Mucosa of gallbladder (tissue), 1 donor: ENCODE results near the gene KIAA2012. TPM values are rescaled to one million over a fixed set of nuclear protein-coding genes. Genes with fewer than 3 reads are reported as not detected.

Source experiments
- DNase-seq: peaks from one replicate; pipeline ENCODE4 v3.0.0-alpha.2; 2020; ENCODE audit warnings: low spot score
- total RNA-seq: library from RNA; stranded (reverse); gene quantifications from one replicate; pipeline ENCODE4 v1.2.1, GENCODE V29; 2021
- donor health status: DM: no; HTN: no; CAD: no.

KIAA2012 gene
- total RNA-seq: not detected

DNA sequence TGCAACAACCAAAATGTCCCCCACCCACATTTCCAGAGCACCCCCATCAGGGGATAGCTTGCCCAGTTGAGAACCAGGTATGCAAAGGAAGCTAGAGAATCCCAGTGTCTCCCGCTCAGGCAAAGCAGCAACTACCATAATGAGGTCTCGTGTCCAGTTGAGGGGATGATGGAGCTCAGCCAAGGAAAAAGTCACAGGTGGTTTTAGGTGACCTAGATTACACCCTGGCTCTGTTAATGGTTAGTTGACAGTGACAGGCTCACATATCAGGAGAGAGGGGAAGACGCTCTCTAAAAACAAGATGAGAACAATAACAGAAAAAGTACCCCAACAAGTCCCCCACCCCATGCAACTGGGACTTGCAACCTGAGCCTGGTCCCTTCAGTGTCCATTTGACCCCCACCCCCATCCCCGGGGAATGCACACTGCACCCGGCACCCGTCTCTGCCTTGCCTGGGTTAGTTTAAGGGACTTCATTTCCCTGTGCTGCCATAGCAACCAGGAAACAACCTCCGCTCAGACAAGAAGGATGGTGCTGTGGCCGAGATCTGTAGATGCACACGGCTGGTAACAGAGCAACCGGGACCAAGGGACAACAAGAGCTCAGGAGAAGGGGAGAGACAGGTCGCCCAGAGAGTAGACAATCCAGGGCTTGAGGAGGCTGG, at the start of gene KIAA2012:
Gene KIAA2012 (plus strand): TSS at position 519 of the 665 bp plus-strand sequence. CDS start 373 bp downstream, outside the sequence.
- DNase-seq: no peak

DNA sequence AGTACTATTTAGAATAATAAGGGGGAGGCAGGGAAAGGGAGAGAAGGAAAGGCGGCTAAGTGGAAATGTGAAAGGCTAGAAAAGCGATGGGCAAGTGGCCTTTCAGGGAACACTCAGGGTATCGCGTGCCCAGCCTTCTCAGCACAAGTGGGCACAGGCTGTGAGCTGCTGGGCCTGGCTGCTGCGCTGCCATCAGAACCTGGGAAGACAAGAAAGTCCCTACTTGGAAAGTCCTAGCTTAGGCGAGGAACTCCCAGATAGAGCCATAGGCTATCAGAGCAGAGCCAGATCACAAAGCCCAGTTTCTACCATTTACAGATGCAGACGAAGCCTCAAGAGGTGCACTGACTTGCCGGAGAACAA, 49.2 kb upstream of the KIAA2012 start:
- no peak for DNase-seq

DNA sequence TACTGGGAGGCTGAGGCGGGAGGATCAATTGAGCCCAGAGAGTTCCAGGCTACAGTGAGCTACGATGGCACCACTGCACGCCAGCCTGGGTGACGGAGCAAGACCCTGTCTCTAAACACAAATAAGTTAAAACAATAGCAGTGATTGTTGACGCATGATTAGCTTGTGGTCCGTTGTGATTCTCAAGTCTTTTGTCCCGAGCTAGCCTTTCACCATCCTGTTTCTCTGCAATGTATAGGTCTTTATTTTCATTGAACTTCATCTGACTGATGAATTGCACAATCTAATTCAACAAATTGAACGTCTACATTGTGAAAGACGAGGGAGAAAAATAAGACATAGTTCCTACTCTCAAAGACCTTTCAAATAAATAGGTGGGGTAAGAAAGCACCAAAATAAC, 48.2 kb upstream of the KIAA2012 start:
- DNase-seq: no peak

DNA sequence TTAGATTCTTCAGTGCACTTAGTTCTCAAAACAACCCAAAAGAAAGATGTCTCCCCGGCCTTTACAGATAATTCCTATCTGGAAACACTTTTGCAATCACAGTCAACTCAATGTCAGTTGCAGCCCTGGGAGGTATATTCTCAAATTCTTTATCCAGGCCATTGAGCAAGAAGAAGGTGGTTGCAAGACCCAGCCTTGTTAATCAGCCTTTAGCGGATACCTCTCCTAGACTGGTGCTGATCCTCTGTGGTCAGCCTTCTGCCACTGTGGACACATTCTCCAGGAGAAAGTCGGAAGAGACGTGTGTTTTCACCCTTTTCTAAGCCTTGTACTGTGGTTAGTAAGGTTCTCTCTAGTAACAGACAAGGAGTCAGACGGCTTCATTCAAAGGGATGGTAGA, 47.2 kb upstream of the KIAA2012 start:
- no peak for DNase-seq

DNA sequence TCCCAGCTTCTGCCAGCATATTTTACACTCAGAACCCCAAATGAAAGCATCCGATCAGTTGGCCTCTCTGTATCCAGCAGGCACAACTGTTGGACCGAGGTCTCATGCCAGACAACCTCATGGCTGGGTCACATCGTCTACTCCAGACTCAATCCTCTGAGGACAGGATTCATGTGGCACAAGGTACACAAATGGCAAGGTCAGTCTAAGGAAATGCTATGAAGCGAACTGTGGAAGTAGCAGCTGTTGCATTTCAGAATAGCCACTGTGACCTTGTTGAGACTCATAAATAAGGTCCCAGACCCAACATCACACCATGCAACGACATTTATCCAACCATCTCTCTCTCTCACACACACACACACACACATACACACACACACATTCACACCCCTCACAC, 46.5 kb upstream of the KIAA2012 start:
- DNase-seq: no peak

DNA sequence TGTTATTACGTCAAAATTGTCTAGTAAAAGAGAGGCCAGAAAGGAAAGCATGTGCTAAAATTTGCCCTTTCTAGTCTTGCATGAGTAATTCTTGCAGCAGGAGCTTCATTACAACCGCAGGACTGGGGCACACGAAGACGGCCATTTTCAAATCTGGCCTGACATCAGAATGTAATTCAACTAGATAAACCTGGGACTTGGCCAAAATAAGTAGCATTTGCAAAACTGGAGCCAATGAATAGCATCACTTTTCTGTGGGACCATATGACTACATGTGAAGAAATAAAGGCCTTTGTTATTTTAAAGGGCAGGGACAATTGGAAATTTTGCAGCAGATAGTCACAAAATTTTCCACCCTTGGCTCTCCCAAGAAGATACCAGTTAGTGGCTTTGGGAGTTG, 42.4 kb upstream of the KIAA2012 start:
- no peak for DNase-seq

DNA sequence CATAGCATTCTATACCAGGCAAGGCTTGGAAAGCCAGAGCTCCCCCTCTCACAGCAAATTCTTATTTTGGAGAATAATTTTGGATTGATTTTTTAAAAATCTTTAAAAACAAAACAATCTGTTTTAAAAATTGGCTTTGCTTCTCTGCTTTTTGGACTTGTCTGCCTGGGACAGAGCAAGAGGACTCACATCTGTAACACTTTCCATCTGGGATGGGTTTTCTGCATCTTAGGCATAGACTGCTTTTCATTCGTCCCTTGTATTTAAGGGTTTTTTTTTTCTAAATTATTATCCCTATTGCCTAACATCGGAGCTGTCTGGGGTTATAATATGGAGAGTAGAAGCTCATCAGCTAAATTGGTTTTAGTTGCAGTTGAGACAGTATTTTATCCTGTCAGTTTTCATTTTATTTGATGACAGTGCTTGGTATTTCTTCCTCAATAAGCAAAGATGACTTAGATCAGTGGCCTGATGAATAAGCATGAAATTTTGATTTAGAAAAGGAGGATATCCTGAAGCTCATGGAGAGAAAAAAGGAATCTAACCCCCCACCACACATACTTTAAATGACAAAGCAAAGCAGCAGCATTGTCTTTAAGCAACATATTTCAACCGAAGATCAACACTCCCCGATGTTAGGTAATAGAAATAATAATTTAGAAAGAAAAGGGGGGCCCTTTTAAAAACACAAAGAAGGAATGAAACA, 41.7 kb upstream of the KIAA2012 start:
- no peak for DNase-seq

DNA sequence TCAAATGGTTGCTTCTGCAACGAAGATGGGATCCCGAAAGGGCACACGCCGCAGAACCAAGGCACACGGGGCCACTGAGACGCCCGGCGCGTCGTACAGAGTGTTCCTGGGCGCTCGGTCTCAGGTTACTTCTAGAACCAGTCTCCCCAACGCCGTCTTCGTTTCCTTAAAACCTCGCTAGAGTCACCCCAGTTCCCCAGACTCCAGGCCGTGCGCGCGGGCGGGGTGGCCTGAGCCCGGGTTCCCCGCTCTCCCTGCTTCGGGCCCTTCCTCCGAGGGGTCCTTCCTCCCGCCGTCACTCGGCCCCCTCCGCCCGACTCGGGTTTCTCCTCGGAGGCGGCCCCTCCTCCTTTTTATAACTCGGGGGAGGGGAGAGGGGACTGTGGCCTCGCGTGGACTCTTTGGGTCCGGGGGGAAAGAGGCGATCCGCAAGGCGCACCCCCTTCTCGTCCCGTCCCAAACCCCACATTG, 40.2 kb upstream of the KIAA2012 start:
- DNase-seq: peak; percentile 33

DNA sequence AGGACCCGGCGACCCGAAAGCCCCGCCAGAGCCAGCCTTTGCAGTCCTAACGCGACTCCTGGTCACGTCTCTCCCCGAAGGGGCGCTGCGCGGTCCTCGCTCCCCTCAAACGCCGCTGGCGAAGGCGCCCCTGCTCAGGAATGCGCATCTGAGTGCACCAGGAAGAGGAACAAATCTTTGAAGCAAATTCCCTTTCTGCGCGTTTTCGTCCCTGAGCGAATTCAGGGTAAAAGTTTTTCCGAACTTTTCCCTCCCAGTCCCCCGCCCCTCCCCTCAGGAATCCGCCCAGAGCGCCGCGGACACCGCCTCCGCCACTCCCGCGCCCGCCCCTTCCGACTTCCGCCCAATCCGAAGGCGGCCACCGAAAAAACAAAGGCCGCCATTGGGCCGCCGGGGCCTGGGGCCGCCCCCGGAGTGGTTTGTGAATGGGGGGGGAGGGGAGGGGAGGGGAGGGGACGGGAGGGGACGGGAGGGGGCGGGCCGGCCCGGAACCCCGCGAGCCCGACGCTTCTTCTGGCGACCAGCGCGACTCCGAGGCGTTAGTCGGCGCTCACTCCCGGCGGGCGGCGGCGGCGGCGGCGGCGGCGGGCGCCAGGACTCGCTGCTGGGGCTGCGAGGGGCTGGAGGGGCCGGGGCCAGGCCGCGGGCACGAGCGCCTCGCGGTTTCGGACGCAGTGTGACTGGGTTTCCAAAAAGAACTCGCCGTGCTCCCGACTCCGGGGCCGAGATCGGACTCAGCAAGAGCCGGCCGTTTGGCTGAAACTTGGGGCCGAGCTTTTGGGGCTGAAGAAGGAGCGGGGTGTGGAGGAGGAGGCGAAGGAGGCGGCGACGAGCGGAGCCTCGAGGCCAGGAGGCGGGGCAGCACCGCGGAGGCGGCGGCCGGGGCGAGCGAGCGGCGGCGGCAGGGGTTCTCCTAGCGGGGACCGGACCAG, 39.5 kb upstream of the KIAA2012 start, which contains the start of gene FZD7:
Gene FZD7 (plus strand): TSS at position 539 of the 932 bp plus-strand sequence. CDS start 793 bp downstream, outside the sequence.
- peak; percentile 93 for DNase-seq

DNA sequence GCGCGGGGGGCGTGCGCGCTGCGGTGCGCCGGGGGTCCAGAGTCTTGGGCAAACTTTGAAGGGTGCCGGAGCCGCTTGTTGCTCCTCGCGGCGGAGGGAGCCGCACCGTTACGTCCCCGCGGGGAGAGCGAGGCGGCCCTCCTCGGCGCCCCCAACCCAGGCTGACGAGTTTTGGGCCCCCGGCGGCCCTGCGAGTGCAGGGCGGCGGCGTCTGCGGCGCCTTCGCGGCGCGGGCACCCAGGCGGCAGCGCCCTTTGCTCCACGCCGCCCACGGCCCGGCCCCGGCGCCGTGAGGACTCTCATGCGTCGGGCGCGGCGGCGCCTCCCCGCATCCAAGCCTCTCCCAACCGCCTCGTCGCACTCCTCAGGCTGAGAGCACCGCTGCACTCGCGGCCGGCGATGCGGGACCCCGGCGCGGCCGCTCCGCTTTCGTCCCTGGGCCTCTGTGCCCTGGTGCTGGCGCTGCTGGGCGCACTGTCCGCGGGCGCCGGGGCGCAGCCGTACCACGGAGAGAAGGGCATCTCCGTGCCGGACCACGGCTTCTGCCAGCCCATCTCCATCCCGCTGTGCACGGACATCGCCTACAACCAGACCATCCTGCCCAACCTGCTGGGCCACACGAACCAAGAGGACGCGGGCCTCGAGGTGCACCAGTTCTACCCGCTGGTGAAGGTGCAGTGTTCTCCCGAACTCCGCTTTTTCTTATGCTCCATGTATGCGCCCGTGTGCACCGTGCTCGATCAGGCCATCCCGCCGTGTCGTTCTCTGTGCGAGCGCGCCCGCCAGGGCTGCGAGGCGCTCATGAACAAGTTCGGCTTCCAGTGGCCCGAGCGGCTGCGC, 38.6 kb upstream of the KIAA2012 start:
- no peak for DNase-seq

DNA sequence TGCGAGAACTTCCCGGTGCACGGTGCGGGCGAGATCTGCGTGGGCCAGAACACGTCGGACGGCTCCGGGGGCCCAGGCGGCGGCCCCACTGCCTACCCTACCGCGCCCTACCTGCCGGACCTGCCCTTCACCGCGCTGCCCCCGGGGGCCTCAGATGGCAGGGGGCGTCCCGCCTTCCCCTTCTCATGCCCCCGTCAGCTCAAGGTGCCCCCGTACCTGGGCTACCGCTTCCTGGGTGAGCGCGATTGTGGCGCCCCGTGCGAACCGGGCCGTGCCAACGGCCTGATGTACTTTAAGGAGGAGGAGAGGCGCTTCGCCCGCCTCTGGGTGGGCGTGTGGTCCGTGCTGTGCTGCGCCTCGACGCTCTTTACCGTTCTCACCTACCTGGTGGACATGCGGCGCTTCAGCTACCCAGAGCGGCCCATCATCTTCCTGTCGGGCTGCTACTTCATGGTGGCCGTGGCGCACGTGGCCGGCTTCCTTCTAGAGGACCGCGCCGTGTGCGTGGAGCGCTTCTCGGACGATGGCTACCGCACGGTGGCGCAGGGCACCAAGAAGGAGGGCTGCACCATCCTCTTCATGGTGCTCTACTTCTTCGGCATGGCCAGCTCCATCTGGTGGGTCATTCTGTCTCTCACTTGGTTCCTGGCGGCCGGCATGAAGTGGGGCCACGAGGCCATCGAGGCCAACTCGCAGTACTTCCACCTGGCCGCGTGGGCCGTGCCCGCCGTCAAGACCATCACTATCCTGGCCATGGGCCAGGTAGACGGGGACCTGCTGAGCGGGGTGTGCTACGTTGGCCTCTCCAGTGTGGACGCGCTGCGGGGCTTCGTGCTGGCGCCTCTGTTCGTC, 37.7 kb upstream of the KIAA2012 start:
- DNase-seq: peak; percentile 57

DNA sequence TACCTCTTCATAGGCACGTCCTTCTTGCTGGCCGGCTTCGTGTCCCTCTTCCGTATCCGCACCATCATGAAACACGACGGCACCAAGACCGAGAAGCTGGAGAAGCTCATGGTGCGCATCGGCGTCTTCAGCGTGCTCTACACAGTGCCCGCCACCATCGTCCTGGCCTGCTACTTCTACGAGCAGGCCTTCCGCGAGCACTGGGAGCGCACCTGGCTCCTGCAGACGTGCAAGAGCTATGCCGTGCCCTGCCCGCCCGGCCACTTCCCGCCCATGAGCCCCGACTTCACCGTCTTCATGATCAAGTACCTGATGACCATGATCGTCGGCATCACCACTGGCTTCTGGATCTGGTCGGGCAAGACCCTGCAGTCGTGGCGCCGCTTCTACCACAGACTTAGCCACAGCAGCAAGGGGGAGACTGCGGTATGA, 37.1 kb upstream of the KIAA2012 start:
- DNase-seq: no peak

DNA sequence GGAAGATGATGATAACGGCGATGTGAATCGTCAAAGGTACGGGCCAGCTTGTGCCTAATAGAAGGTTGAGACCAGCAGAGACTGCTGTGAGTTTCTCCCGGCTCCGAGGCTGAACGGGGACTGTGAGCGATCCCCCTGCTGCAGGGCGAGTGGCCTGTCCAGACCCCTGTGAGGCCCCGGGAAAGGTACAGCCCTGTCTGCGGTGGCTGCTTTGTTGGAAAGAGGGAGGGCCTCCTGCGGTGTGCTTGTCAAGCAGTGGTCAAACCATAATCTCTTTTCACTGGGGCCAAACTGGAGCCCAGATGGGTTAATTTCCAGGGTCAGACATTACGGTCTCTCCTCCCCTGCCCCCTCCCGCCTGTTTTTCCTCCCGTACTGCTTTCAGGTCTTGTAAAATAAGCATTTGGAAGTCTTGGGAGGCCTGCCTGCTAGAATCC, 36.4 kb upstream of the KIAA2012 start:
- DNase-seq: no peak

DNA sequence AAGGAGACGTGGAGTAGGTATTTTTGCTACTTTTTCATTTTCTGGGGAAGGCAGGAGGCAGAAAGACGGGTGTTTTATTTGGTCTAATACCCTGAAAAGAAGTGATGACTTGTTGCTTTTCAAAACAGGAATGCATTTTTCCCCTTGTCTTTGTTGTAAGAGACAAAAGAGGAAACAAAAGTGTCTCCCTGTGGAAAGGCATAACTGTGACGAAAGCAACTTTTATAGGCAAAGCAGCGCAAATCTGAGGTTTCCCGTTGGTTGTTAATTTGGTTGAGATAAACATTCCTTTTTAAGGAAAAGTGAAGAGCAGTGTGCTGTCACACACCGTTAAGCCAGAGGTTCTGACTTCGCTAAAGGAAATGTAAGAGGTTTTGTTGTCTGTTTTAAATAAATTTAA, 36.0 kb upstream of the KIAA2012 start:
- no peak for DNase-seq

DNA sequence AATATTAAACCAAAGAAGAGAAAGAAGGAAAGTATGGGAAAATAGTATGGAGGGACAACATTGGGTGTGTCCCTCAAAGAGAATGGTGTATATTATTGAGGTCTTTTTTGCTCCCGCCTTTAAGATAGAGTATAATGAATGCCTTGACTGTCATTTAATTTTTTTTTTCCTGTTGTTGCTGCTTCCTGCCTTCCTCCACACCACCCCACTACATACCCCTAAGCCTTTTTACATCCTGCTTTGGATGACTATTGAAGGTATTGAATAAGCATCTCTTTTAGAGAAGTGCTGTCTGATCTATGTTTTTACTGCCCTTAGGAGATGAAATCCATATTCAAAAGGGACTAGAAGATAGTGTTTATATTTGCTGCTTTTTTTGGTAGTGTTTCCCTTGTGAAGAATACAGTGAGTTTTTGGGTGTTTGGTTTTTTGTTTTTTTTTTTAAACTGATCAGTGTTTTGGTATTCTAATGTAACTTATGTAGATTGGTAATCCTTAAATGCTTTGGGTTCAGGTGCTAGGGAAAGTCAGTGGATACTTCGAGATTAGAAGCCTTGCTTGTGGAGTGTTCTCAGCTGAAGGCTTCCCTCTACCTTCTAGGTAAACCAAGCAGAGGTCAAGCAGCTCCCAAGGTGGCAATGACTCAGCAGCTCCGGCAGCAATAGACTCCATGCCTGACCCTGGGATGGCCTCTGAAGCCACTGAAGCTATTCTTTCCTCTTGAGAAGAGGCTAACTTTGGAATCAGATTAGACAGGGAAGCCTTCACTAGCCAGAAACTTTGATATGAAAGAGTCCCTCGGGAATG, 34.4 kb upstream of the KIAA2012 start:
- DNase-seq: peak; percentile 64

DNA sequence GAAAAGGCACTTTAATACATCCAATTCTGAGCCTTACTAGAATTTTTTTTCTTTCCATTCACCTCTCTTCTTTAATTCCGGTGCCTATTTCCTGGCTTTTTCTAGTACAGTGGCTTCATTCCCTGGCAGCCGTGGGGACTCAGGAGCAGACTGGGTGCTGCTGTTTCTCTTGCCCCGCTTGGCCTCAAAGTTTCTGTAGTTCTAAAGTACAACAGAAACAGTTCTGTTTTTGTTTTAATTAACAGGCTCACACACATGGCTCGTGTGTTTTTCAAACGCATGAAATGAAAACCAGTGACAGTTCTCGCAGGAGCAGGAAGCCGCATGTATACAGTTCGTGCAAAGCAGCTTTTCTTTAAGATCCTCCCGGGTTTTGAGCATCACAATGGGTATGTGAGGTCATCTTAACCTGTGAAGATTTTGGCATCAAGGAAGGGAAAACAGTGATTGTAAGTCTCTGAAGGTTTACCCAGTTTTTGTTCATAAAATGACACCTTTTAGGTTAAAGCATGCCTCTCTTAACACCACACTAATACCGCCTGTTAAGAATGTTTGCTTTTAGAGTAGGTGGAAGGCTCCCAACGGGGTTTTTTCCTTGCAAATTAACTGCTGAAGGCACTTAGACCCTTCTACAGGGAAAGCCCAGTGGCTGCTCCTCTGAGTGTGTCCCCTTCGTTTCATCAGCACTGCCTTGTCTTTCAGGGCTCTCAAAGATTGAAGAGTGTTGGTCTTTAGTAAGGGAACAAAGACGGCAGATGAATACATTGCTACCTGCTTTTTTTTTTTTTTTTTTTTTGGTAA, 33.6 kb upstream of the KIAA2012 start:
- DNase-seq: no peak

DNA sequence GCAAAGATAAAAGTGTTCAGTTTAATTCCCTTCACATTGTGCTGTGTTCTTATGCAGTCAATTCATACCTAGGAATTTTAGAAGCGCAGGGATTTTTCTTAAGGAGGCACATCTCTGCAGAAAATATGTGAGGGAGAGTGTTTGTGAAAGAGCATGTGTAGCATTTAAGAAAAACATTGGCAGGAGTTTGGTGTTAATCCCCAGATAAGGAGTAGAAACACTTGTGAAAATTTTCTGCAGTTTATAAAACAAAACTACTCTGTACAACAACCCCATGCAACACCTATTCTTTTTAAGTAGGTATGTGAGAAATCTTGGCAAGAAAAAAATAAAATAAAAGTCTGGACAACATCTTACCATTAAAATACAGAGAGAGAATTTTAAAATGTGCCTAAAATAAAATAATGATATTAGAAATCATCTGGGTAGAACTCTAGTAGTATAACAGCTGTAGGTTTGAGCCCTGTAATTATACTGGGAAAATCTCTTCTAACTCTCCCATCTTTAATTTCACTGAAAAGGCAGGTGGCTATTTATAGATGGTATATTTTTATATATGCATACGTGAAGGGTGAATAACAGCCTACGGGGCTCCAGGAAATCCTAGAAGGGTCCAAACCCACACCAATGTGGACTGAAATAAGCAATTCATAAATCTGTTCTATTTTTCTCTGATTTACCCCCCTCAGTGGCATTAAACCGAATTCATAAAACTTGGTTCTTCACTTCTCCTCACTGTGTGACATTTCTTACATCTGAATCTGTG, 32.8 kb upstream of the KIAA2012 start:
- DNase-seq: no peak

DNA sequence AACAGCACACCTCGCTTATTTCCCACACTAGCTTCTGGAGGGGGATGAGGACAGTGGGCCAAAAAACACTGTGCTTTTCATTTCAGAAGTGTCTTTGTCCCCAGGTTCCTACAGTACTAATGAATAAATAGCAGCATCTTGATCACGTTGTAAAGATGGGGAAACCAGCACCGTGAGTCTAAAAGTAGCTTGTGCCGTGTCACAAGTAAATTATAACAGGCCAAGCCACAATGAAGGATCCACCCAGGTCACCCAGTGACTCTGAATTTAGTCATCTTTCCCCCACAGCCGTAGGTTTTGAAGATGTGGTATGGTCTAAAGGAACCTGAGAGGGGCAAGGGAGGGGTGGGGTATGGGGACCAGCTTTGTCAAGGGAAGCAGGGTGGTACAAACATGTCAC, 30.6 kb upstream of the KIAA2012 start:
- DNase-seq: no peak
